Measurements from ENCODE around the gene IL3RA.
"Not testable (repeated sequence)": the region's sequence is repeated elsewhere in the genome, so short reads cannot be mapped to it uniquely, and the experiment has no call there.

IL3RA gene

DNA sequence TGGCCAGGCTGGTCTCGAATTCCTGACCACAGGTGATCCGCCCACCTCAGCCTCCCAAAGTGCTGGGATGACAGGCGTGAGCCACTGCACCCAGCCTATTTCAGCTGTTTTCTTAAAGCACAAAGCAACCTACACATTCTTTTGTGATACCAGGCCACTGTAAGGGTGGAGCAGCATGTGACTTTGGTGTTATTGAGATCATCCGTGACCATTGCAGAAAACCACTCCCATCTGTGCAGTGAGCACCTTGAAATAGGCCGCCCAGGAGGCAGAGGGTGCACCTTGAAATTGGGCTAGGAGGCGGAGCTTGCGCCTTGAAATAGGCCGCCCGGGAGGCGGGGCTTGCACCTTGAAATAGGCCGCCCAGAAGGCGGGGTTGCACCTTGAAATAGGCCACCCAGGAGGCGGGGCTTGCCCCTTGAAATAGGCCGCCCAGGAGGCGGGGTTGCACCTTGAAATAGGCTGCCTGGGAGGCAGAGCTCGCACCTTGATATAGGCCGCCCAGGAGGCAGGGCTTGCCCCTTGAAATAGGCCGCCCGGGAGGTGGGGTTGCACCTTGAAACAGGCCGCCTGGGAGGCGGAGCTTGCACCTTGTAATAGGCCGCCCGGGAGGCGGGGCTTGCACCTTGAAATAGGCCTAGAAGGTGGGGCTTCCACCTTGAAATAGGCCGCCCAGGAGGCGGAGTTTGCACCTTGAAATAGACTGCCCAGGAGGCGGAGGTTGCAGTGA is 64.3 kb downstream of the IL3RA start:
- no peak for DNase-seq

- DNase-seq = no peak
These were observed 65.2 kb downstream of the IL3RA start for GRCh38 chrX:1401611-1402430.

DNA sequence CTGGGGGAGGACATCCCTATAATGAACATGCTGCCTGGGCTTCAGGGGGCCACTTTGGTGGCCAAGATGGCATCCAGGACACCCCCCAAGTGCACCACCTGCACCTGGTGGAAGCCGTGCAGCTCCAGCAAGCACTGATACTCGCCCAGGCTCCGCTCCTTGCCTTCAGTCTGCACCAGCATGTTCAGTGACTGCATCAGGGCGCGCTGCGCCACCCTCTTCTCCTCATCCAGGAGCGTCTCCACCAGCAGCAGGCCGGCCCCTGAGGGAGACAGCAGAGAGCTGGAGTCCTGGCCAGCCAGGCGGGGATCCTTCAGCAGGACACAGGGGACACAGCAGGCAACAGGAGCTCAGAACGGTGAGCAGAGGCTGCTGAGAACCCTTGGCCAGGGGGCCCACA is 66.6 kb downstream of the IL3RA start:
- DNase-seq = no peak

DNA sequence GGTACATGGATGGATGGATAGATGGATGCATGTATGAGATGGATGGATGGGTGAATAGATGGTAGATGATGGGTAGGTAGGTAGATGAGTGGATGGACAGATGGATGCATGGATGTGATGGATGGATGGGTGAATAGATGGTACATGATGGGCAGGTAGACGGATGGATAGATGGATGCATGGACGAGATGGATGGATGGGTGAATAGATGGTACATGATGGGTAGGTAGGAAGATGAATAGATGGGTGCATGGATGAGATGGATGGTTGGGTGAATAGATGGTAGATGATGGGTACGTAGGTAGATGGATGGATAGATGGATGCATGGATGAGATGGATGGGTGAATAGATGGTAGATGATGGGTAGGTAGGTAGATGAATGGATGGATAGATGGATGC is 67.3 kb downstream of the IL3RA start:
- DNase-seq = not testable (repeated sequence)

GRCh38 chrX:1405769-1406168 is 69.2 kb downstream of the IL3RA start:
- DNase-seq = not testable (repeated sequence)

DNA sequence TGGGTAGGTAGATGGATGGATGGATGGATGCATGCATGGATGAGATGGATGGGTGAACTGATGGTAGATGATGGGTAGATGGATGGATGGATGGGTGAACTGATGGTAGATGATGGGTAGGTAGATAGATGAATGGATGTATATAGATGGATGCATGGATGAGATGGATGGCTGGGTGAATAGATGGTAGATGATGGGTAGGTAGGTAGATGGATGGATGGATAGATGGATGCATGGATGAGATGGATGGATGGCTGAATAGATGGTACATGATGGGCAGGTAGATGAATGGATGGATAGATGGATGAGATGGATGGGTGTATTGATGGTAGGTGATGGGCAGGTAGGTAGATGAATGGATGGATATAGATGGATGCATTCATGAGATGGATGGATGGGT is 70.5 kb downstream of the IL3RA start:
- no peak for DNase-seq

DNA sequence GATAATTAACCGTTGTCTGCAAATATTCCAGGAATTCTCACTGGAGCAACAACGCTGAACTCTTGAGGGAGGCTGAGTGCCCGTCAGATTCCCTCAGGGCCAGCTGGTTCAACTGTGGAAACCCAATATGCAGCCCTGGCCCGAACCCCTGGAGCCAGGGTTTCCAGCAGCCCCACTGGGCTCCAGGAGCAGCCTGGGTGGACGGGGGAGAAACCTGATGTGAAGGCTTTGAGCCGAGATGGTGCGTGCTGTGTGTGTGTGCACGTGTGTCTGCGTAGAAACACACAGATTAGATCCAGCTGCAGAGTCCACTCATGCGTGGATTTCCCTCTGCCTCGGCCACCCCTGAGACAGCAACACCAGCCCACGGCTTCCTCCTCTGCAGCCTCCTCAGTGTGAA is 74.7 kb downstream of the IL3RA start:
- no peak for DNase-seq

- DNase-seq = no peak
These were observed 76.1 kb downstream of the IL3RA start for GRCh38 chrX:1412551-1413161.

DNA sequence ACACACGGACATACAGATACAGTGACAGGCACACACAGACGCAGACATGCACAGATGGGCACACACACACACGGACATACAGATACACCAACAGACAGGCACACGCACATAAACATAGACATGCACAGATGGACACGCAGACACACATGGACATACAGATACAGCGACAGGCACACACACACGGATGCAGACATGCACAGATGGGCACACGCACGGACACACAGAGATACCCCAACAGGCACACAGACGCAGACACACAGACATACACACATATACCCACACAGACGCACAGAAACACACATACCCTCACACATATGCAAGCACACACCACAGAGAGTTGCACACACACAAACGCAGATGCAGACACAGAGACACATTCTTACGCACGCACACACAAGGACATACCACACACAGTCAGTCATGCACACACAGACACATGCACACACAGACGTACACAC is 79.8 kb downstream of the IL3RA start:
- no peak for DNase-seq

DNA sequence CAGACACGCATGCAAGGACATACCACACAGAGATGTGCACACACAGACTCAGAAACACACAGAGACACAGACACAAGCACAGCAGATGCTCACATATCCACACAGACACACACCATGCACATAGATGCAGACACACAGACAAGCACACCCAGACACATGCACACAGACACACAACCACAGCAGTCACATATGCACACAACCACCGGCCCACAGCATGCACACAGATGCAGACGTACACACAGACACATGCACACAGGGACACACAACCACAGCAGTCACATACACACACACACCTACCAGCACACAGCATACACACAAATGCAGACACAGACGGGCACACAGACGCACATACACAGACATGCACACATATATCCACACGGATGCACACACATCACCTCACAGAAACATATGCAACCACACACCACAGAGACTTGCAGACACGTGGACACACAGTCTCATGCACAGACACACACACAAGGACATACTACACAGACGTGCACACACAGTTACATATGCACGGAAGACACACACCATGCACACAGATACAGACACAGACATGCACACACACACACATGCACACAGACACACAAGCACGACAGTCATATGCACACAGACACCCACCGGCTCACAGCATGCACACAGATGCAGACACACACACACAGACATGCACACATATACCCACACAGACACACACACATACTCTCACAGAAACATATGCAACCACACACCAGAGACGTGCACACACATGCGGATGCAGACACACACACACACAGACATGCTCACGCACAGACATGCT is 80.6 kb downstream of the IL3RA start:
- no peak for DNase-seq

GRCh38 chrX:1417921-1418771 is 81.6 kb downstream of the IL3RA start:
- DNase-seq = no peak

- no peak for DNase-seq
These were observed 82.4 kb downstream of the IL3RA start for GRCh38 chrX:1418901-1419544.

- no peak for DNase-seq
These were observed 83.2 kb downstream of the IL3RA start for GRCh38 chrX:1419545-1420355.

DNA sequence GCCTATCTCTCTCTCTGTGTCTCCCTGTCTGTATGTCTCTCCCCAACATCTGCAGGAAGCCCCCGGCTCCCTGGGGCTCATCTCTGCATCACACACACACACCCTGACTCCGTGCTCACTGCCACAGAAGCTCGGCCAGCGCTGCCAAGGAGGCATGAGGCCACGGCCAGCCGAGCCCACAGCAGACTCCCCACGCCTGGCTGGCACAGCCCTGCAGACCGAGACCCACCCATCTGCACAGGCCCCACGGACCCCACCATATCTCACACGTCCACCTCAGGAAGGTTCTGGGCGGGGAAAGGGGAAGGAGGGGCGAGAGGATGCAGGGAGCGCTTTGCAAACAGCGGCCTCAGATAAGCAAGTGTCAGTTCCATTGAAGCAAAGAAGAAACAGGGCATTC is 83.8 kb downstream of the IL3RA start:
- DNase-seq = no peak

GRCh38 chrX:1421433-1422134 is 85.0 kb downstream of the IL3RA start:
- no peak for DNase-seq

DNA sequence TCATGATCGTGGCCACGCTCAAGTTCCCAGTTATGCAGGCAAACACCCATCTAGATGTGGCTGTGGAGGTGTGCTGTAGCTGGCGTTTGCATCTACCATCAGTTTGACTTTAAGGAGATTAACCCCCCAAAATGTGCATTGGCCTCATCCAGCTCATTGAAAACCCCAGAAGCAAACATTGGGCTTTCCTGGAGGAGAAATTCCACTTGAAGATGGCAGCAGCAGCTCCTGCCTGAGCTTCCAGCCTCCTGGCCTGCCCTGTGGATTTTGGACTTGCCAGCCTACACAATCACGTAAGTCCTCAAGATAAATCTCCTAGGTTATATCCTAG is 85.5 kb downstream of the IL3RA start:
- no peak for DNase-seq

DNA sequence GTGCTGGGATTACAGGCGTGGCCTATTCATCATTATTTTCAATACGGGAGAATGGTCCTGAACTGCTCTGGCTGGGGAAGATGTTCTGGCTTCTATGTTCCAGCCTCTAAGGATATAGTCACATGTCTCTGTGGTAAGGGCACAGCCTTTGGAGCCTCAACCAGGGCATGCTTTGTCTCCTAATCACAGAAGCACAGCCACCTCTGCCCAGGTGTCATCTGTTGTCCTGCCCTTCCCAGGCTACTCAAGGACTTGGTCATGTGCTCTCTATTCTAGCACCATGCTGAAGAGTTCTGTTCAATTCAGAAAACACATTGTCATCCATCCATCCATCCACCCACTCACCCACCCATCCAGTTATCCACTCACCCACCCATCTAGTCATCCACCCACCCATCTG is 86.6 kb downstream of the IL3RA start:
- DNase-seq = no peak

DNA sequence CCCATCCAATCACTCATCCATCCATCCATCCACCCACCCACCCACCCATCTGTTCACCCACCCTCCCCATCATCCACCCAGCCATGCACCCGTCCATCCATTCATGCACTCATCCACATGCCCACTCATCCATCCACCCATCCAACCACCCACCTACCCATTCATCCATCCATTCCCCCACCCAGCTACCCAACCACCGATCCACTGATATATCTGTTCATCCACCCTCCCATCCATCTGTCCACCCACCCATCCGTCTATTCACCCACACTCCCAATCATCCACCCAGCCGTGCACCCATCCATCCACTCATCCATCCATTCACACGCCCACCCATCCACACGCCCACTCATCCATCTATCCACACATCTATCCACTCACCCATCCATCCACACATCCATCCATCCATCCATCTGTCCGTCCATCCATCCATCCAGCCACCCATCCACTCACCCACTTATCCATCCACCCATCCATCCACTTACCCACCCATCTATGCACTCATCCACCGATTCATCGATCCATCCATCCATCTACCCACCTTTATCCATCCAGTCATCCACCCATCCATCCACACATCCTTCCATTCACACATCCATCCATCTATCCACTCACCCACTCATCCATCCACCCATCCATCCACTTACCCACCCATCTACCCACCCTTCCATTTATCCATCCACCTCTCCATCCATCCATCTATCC is 87.7 kb downstream of the IL3RA start:
- no peak for DNase-seq

- no peak for DNase-seq
These were observed 88.8 kb downstream of the IL3RA start for GRCh38 chrX:1425381-1425780.
